Gastrocnemius medialis (tissue), 4 donors: Measurements from ENCODE around the gene PRKAR2B. TPM values are rescaled to one million over a fixed set of nuclear protein-coding genes. Genes with fewer than 3 reads are reported as not detected.
"Not testable (repeated sequence)": the region's sequence is repeated elsewhere in the genome, so short reads cannot be mapped to it uniquely, and the experiment has no call there.

Experiments
- ATAC-seq, 2 donors: fragments of 150-250 bp; one replicate each; pipeline ENCODE4 v1.9.1; 2016
- DNase-seq, 2 donors: peaks; one replicate each; pipeline ENCODE4 v3.0.0-alpha.2; 2019
- H3K27ac ChIP-seq, 4 donors: fragments of 200-600 bp; sonication (generic); 1 replicate in 1 of 4; 2 replicates in 3 of 4; pipeline ENCODE4 v1.5.1; 2016 to 2018; ENCODE audit warnings: mild to moderate bottlenecking in 2 of 4, moderate library complexity in 1 of 4
- H3K27me3 ChIP-seq, 3 donors: fragments of 200-600 bp; sonication (generic) in 2 of 3; 1 replicate in 1 of 3; 2 replicates in 2 of 3; pipeline versions ENCODE4 v1.5.1 to v1.6.0; 2016 to 2019; ENCODE audit warnings: mild to moderate bottlenecking in 1 of 3, moderate library complexity in 1 of 3
- H3K36me3 ChIP-seq, 2 donors: fragments of 200-600 bp; sonication (generic) in 1 of 2; one replicate each; pipeline ENCODE4 v1.5.1; 2017 to 2018
- H3K4me1 ChIP-seq, 2 donors: fragments of 200-600 bp; sonication (generic) in 1 of 2; one replicate each; pipeline ENCODE4 v1.5.1; 2016 to 2017; ENCODE audit warnings: mild to moderate bottlenecking in 2 of 2
- H3K4me3 ChIP-seq, 4 donors: fragments of 200-600 bp; sonication (generic) in 3 of 4; 1 replicate in 1 of 4; 2 replicates in 3 of 4; pipeline ENCODE4 v1.5.1; 2016 to 2019; ENCODE audit warnings: mild to moderate bottlenecking in 2 of 4
- H3K9me3 ChIP-seq, 3 donors: fragments of 200-600 bp; sonication (generic) in 2 of 3; 1 replicate in 1 of 3; 2 replicates in 2 of 3; pipeline ENCODE4 v1.5.1; 2016 to 2019
- CTCF ChIP-seq, 5 experiments: fragments of 450-650 bp in 3 of 5; fragments of 200-600 bp in 2 of 5; sonication (generic) in 2 of 5; IDR thresholded peaks in 4 of 5; conservative IDR thresholded peaks in 1 of 5; 1 replicate in 4 of 5; 2 replicates in 1 of 5; pipeline ENCODE4 v1.5.1; 2016 to 2019; ENCODE audit warnings: antibody characterized with exemption in 5 of 5, mild to moderate bottlenecking in 3 of 5, moderate library complexity in 3 of 5
- POLR2A ChIP-seq, 2 donors: fragments of 450-650 bp; IDR thresholded peaks; one replicate each; pipeline ENCODE4 v1.6.1; 2017; ENCODE audit warnings: antibody characterized with exemption in 2 of 2, mild to moderate bottlenecking in 2 of 2, moderate library complexity in 2 of 2
- in situ Hi-C, 4 donors: fragments of 200-750 bp; cut with MboI; loops; one replicate each; pipeline versions ENCODE4 v1.15.0 to v1.8.0; 2017; ENCODE audit warnings: low sequenced_read_pairs in 4 of 4
- intact Hi-C: fragments of 100-400 bp; cut with DNase I; formaldehyde crosslinking; loops from one replicate; pipeline ENCODE4 v1.15.1; 2023; ENCODE audit warnings: low total_unique reads
- total RNA-seq, 4 donors: library from RNA; depleted of rRNA; stranded (reverse); fragments of >200 nt; gene quantifications; one replicate each; pipeline versions ENCODE4 v1.1.0 to v1.2.3, GENCODE V29; 2016

Gene PRKAR2B
- total RNA-seq, 4 donors from 2014 or later, result 0.85 to 6.0 (median 1.4) TPM

GRCh38 chr7:107151538-107151937 lies 107.0 kb downstream of the PRKAR2B start:
- ATAC-seq (no peak), DNase-seq (no peak)
- in situ Hi-C loops (loop anchor here in 2 of 4 donors (10.0 to 25.0 kb wide), 4 partner anchors 207 to 864 kb away; partner anchors contain the start of genes CCDC71L (in 1 of the 2), DLD (in 1 of the 2) and NAMPT (in 1 of the 2)), intact Hi-C loops (loop anchor here (2.0 to 5.0 kb wide), 3 partner anchors 205 to 974 kb away; no protein-coding TSS in a partner anchor)
- H3K27ac ChIP-seq, result no peak overlapping the region
- no peaks in the 10 kb centered on the region for H3K9me3 ChIP-seq
- H3K4me1 ChIP-seq, result peaks cover 3 to 6% of the 10 kb centered on the region in 2 donors
- H3K36me3 ChIP-seq, result no peaks in the 10 kb centered on the region
- H3K4me3 ChIP-seq, result no peak overlapping the region
- no peak for TF ChIP-seq POLR2A (IDR thresholded peaks at IDR 0.05)
- TF ChIP-seq CTCF (IDR thresholded peaks at IDR 0.05 in 4 of 5, conservative IDR thresholded peaks at IDR 0.05 in 1 of 5), result no peak
- H3K27me3 ChIP-seq, result no peaks in the 10 kb centered on the region

- in situ Hi-C loops (loop anchor here in 2 of 4 donors (10.0 to 25.0 kb wide), 4 partner anchors 207 to 865 kb away; partner anchors contain the start of genes CCDC71L (in 1 of the 2), DLD (in 1 of the 2) and NAMPT (in 1 of the 2)), intact Hi-C loops (loop anchor here (5.0 kb wide), 1 partner anchor 975 kb away; no protein-coding TSS in a partner anchor)
- ATAC-seq (no peak), DNase-seq (no peak)
- Histone ChIP-seq H3K4me1 (peaks cover 3 to 6% of the 10 kb centered on the region in 2 donors), H3K36me3 (no peaks in the 10 kb centered on the region), H3K4me3 (no peak overlapping the region), H3K27me3 (no peaks in the 10 kb centered on the region), H3K27ac (no peak overlapping the region), H3K9me3 (no peaks in the 10 kb centered on the region)
- TF ChIP-seq POLR2A (IDR thresholded peaks at IDR 0.05), result no peak
- TF ChIP-seq CTCF (IDR thresholded peaks at IDR 0.05 in 4 of 5, conservative IDR thresholded peaks at IDR 0.05 in 1 of 5), result no peak
These were observed 107.5 kb downstream of the PRKAR2B start for GRCh38 chr7:107152011-107152410.

GRCh38 chr7:107154826-107155225 lies 110.3 kb downstream of the PRKAR2B start:
- H3K36me3 ChIP-seq, result no peaks in the 10 kb centered on the region

GRCh38 chr7:107155726-107156125 lies 111.2 kb downstream of the PRKAR2B start:
- in situ Hi-C loops, result loop anchor here in 2 of 4 donors (10.0 to 25.0 kb wide), 4 partner anchors 211 to 868 kb away; partner anchors contain the start of genes CCDC71L (in 1 of the 2), DLD (in 1 of the 2) and NAMPT (in 1 of the 2)
- H3K4me1 ChIP-seq, ATAC-seq, H3K27ac ChIP-seq, DNase-seq, H3K27me3 ChIP-seq, H3K36me3 ChIP-seq, intact Hi-C loops, H3K4me3 ChIP-seq, H3K9me3 ChIP-seq: not testable (repeated sequence)

More at GRCh38 chr7:107154826-107155225, 110.3 kb downstream of the PRKAR2B start:
- no peak for TF ChIP-seq CTCF (IDR thresholded peaks at IDR 0.05 in 4 of 5, conservative IDR thresholded peaks at IDR 0.05 in 1 of 5)
- Histone ChIP-seq H3K4me1 (no peaks in the 10 kb centered on the region), H3K27me3 (no peaks in the 10 kb centered on the region), H3K4me3 (no peak overlapping the region), H3K9me3 (no peaks in the 10 kb centered on the region), H3K27ac (no peak overlapping the region)
- ATAC-seq (no peak), DNase-seq (no peak)
- intact Hi-C loops, result loop anchor here (5.0 kb wide), 1 partner anchor 978 kb away; no protein-coding TSS in a partner anchor
- in situ Hi-C loops, result loop anchor here in 2 of 4 donors (10.0 to 25.0 kb wide), 4 partner anchors 210 to 868 kb away; partner anchors contain the start of genes CCDC71L (in 1 of the 2), DLD (in 1 of the 2) and NAMPT (in 1 of the 2)

- H3K36me3 ChIP-seq, result no peaks in the 10 kb centered on the region
- no peaks in the 10 kb centered on the region for H3K4me1 ChIP-seq
- TF ChIP-seq CTCF (IDR thresholded peaks at IDR 0.05 in 4 of 5, conservative IDR thresholded peaks at IDR 0.05 in 1 of 5) (no peak), POLR2A (IDR thresholded peaks at IDR 0.05) (no peak)
- in situ Hi-C loops, result loop anchor here in 2 of 4 donors (10.0 to 25.0 kb wide), 4 partner anchors 212 to 870 kb away; partner anchors contain the start of genes CCDC71L (in 1 of the 2), DLD (in 1 of the 2) and NAMPT (in 1 of the 2)
- H3K4me3 ChIP-seq, result no peak overlapping the region
- intact Hi-C loops, result no loop called here
- ATAC-seq (no peak), DNase-seq (no peak)
- H3K27ac ChIP-seq, result no peak overlapping the region
- H3K27me3 ChIP-seq, result no peaks in the 10 kb centered on the region
- no peaks in the 10 kb centered on the region for H3K9me3 ChIP-seq
These were observed 112.6 kb downstream of the PRKAR2B start for GRCh38 chr7:107157091-107157490.
